Mesenchymal stem cell (in vitro differentiated cells and primary cell): Measurements from ENCODE around the gene FADD. TPM values are rescaled to one million over a fixed set of nuclear protein-coding genes. Genes with fewer than 3 reads are reported as not detected.

Experiments used
- DNase-seq: peaks from one replicate; pipeline ENCODE4 v3.0.0-alpha.2; 2013
- H2AFZ ChIP-seq: one replicate; pipeline ENCODE4 v1.6.1; 2013; ENCODE audit warnings: low read depth, mild to moderate bottlenecking, control low read depth, inconsistent platforms, low read length, moderate library complexity
- H2AK5ac ChIP-seq: 2 replicates; pipeline ENCODE4 v1.6.1; 2013; ENCODE audit warnings: low read length, moderate library complexity, mild to moderate bottlenecking, inconsistent platforms; ENCODE audit not compliant: severe bottlenecking
- H2BK120ac ChIP-seq: one replicate; pipeline ENCODE4 v1.6.1; 2013; ENCODE audit warnings: low read depth, mild to moderate bottlenecking, inconsistent platforms, low read length, moderate library complexity
- H2BK12ac ChIP-seq, 2 experiments: one replicate each; pipeline ENCODE4 v1.6.1; 2013; ENCODE audit warnings: inconsistent platforms in 2 of 2, low read length in 2 of 2, mild to moderate bottlenecking in 2 of 2, moderate library complexity in 2 of 2, control low read depth in 1 of 2
- H2BK15ac ChIP-seq: one replicate; pipeline ENCODE4 v1.6.1; 2013; ENCODE audit warnings: mild to moderate bottlenecking, low read depth, inconsistent platforms; ENCODE audit not compliant: poor library complexity, severe bottlenecking
- H2BK5ac ChIP-seq: 2 replicates; pipeline ENCODE4 v1.6.1; 2013; ENCODE audit warnings: low read depth, mild to moderate bottlenecking, low read length, control low read depth, inconsistent platforms; ENCODE audit not compliant: poor library complexity, severe bottlenecking
- H3K14ac ChIP-seq, 2 experiments: one replicate each; pipeline ENCODE4 v1.6.1; 2013; ENCODE audit warnings: inconsistent platforms in 2 of 2, low read length in 2 of 2, control low read depth in 1 of 2, mild to moderate bottlenecking in 1 of 2, moderate library complexity in 1 of 2
- H3K18ac ChIP-seq, 2 experiments: one replicate each; pipeline ENCODE4 v1.6.1; 2013; ENCODE audit warnings: inconsistent platforms in 2 of 2, low read length in 2 of 2, control low read depth in 1 of 2, low read depth in 1 of 2, mild to moderate bottlenecking in 1 of 2
- H3K23ac ChIP-seq, 2 experiments: one replicate each; pipeline ENCODE4 v1.6.1; 2013; ENCODE audit warnings: inconsistent platforms in 2 of 2, low read length in 2 of 2, mild to moderate bottlenecking in 2 of 2, moderate library complexity in 2 of 2, control low read depth in 1 of 2
- H3K27ac ChIP-seq: 2 replicates; pipeline ENCODE4 v1.5.1; 2013; ENCODE audit warnings: mild to moderate bottlenecking, moderate library complexity, low read length, control low read depth, inconsistent platforms; ENCODE audit not compliant: poor library complexity, severe bottlenecking
- H3K27me3 ChIP-seq, 2 experiments: 2 replicates each; pipeline versions ENCODE4 v1.6.1 to v1.7.0; 2013; ENCODE audit warnings: low read length in 2 of 2, mild to moderate bottlenecking in 2 of 2, moderate library complexity in 2 of 2, control low read depth in 1 of 2, inconsistent platforms in 1 of 2; ENCODE audit not compliant: control insufficient read depth in 1 of 2, insufficient read depth in 1 of 2
- H3K36me3 ChIP-seq, 2 experiments: 2 replicates each; pipeline versions ENCODE4 v1.6.1 to v1.7.0; 2013; ENCODE audit warnings: low read length in 2 of 2, control low read depth in 1 of 2, inconsistent platforms in 1 of 2, low read depth in 1 of 2, mild to moderate bottlenecking in 1 of 2; ENCODE audit not compliant: insufficient read depth in 2 of 2, control insufficient read depth in 1 of 2
- H3K4ac ChIP-seq, 2 experiments: one replicate each; pipeline ENCODE4 v1.6.1; 2013; ENCODE audit warnings: inconsistent platforms in 2 of 2, low read length in 2 of 2, mild to moderate bottlenecking in 2 of 2, moderate library complexity in 2 of 2, control low read depth in 1 of 2, low read depth in 1 of 2
- H3K4me1 ChIP-seq: 2 replicates; pipeline ENCODE4 v1.6.1; 2013; ENCODE audit warnings: low read depth, low read length, control low read depth; ENCODE audit not compliant: control insufficient read depth, insufficient read depth
- H3K4me2 ChIP-seq: 2 replicates; pipeline ENCODE4 v1.6.1; 2013; ENCODE audit warnings: low read length, mild to moderate bottlenecking, inconsistent platforms; ENCODE audit not compliant: poor library complexity, severe bottlenecking
- H3K4me3 ChIP-seq, 2 experiments: 2 replicates each; pipeline versions ENCODE4 v1.5.1 to v1.7.0; 2013; ENCODE audit warnings: low read length in 2 of 2, mild to moderate bottlenecking in 2 of 2, control low read depth in 1 of 2, low read depth in 1 of 2; ENCODE audit not compliant: insufficient read depth in 1 of 2
- H3K79me1 ChIP-seq: replicated peaks from 2 replicates; pipeline ENCODE4 v1.6.1; 2013; ENCODE audit warnings: mild to moderate bottlenecking, control low read depth, low read length, inconsistent platforms; ENCODE audit not compliant: poor library complexity, severe bottlenecking
- H3K9ac ChIP-seq: 2 replicates; pipeline ENCODE4 v1.7.0; 2013; ENCODE audit warnings: mild to moderate bottlenecking, low read length, moderate library complexity
- H3K9me3 ChIP-seq: 2 replicates; pipeline ENCODE4 v1.7.0; 2013; ENCODE audit warnings: mild to moderate bottlenecking, low read length; ENCODE audit not compliant: control insufficient read depth
- H4K8ac ChIP-seq: one replicate; pipeline ENCODE4 v1.6.1; 2013; ENCODE audit warnings: inconsistent platforms, mild to moderate bottlenecking, low read length, moderate library complexity
- H4K91ac ChIP-seq: one replicate; pipeline ENCODE4 v1.6.1; 2013; ENCODE audit warnings: mild to moderate bottlenecking, low read length, inconsistent platforms
- WGBS: methylation state at CpG from one replicate; pipeline ENCODE4 v1.1.7; 2013; ENCODE audit warnings: mixed read lengths; 5-methylcytosine and 5-hydroxymethylcytosine counted together
- polyA plus RNA-seq, 2 experiments: library from polyadenylated mRNA; stranded (reverse); fragments of 200-250 nt; gene quantifications; one replicate each; pipeline ENCODE4 v1.2.3, GENCODE V29; 2013

Gene FADD, protein sequence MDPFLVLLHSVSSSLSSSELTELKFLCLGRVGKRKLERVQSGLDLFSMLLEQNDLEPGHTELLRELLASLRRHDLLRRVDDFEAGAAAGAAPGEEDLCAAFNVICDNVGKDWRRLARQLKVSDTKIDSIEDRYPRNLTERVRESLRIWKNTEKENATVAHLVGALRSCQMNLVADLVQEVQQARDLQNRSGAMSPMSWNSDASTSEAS
- 30.7 TPM for polyA plus RNA-seq (2013, experiment 1 of 2)
- polyA plus RNA-seq (2013, experiment 2 of 2): 31.4 TPM

DNA sequence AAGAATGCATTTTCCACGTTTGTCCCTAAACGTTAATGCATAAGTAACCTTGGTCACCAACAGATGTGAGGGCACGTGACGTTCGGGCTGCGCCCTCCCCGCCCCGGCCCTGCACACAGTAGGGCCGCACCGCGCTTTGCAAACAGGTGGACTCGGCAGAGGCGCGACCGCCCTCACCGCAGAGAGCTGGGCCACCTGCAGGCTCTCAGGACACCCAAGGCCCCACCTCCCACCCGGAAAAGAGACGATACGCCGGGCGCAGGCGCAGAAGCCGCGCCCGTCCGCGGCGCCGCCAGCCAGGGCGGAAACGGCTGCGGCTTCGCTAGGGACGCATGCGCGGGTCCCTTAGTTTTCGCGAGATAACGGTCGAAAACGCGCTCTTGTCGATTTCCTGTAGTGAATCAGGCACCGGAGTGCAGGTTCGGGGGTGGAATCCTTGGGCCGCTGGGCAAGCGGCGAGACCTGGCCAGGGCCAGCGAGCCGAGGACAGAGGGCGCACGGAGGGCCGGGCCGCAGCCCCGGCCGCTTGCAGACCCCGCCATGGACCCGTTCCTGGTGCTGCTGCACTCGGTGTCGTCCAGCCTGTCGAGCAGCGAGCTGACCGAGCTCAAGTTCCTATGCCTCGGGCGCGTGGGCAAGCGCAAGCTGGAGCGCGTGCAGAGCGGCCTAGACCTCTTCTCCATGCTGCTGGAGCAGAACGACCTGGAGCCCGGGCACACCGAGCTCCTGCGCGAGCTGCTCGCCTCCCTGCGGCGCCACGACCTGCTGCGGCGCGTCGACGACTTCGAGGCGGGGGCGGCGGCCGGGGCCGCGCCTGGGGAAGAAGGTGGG is at the start of gene FADD:
TSS of gene FADD (plus strand) at position 377 of the 831 bp plus-strand sequence. CDS start at position 541, 164 bp downstream.
- Histone ChIP-seq H4K91ac (peak within 1 kb of the TSS; percentile 96), H2AFZ (peak within 1 kb of the TSS; percentile 83), H3K4me3 (peak within 1 kb of the TSS; percentile 88 to 93), H3K4me1 (peaks cover 32% of the 10 kb centered on the region), H4K8ac (peak within 1 kb of the TSS; percentile 96), H3K9me3 (no peaks in the 10 kb centered on the region), H3K9ac (peak within 1 kb of the TSS; percentile 94), H3K27me3 (peaks cover 0 to 11% of the 10 kb centered on the region in 2 experiments), H2AK5ac (peak within 1 kb of the TSS; percentile 90), H3K4ac (peak within 1 kb of the TSS; percentile 99 to 100), H3K27ac (peak within 1 kb of the TSS; percentile 97), H3K4me2 (peak within 1 kb of the TSS; percentile 88), H3K79me1 (peaks cover 13% of the 10 kb centered on the region), H3K36me3 (peaks cover 33 to 35% of the 10 kb centered on the region in 2 experiments), H3K23ac (peak within 1 kb of the TSS in 1 of 2 experiments; percentile 97), H3K14ac (peak within 1 kb of the TSS in 1 of 2 experiments; percentile 99), H2BK120ac (peak within 1 kb of the TSS; percentile 93), H2BK12ac (peak within 1 kb of the TSS; percentile 60 to 75), H3K18ac (peak within 1 kb of the TSS; percentile 98 to 100), H2BK5ac (peak within 1 kb of the TSS; percentile 90), H2BK15ac (peak within 1 kb of the TSS; percentile 75)
- peak; percentile 93 for DNase-seq
- WGBS: under 1% methylated on average over 88 of the region's 91 CpGs

DNA sequence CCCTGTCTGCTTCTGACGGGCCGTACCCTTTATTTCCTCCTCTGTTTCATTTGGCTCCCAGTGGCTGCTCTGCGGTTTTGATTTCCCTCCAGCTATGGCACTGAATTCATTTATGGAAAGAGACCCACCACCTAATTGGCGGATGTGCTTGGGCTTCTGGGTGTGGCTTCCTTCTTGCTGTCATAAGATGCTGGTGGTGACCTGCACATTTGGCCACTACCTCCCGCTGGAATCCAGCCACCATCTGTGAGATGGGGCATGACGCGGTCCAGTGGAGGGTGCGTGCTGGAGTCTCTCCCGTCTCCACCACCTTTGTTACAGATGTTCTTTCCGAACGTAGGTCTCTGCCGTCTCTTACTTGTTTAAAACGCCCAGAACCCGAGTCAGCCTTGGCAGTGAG is 47.7 kb upstream of the FADD start:
- Histone ChIP-seq H3K9me3 (no peaks in the 10 kb centered on the region), H3K4ac (no peak overlapping the region), H2BK5ac (no peak overlapping the region), H3K4me1 (peaks cover 2% of the 10 kb centered on the region), H3K9ac (no peak overlapping the region), H2AK5ac (no peak overlapping the region), H3K23ac (no peak overlapping the region), H2AFZ (no peak overlapping the region), H2BK15ac (no peak overlapping the region), H4K91ac (no peak overlapping the region), H3K27me3 (peaks cover 29 to 54% of the 10 kb centered on the region in 2 experiments), H3K14ac (no peak overlapping the region), H3K18ac (no peak overlapping the region), H3K27ac (no peak overlapping the region), H2BK120ac (no peak overlapping the region), H3K4me3 (no peak overlapping the region), H3K79me1 (no peaks in the 10 kb centered on the region), H3K36me3 (no peaks in the 10 kb centered on the region), H3K4me2 (no peak overlapping the region), H4K8ac (no peak overlapping the region), H2BK12ac (no peak overlapping the region)
- WGBS: 92% methylated on average over 14 of the region's 14 CpGs
- no peak for DNase-seq

- Histone ChIP-seq H2AK5ac (no peak overlapping the region), H3K4me2 (no peak overlapping the region)
- 93% methylated on average over 17 of the region's 18 CpGs for WGBS
Measured at GRCh38 chr11:70156291-70157037, 46.6 kb upstream of the FADD start.

More at GRCh38 chr11:70156291-70157037, 46.6 kb upstream of the FADD start:
- Histone ChIP-seq H3K14ac (no peak overlapping the region), H2AFZ (no peak overlapping the region), H3K23ac (no peak overlapping the region), H3K27me3 (peaks cover 33 to 48% of the 10 kb centered on the region in 2 experiments), H3K18ac (no peak overlapping the region), H2BK15ac (no peak overlapping the region), H3K36me3 (no peaks in the 10 kb centered on the region), H3K4me1 (peaks cover 2% of the 10 kb centered on the region), H4K91ac (no peak overlapping the region), H3K27ac (no peak overlapping the region), H3K79me1 (no peaks in the 10 kb centered on the region), H2BK5ac (no peak overlapping the region), H4K8ac (no peak overlapping the region), H3K9me3 (no peaks in the 10 kb centered on the region), H3K4me3 (no peak overlapping the region), H3K4ac (no peak overlapping the region), H2BK120ac (no peak overlapping the region), H3K9ac (no peak overlapping the region), H2BK12ac (no peak overlapping the region)
- DNase-seq: no peak
